SK-N-SH (cell line): ENCODE data around the gene CYP26A1.

ENCODE experiments used
- MXI1 ChIP-seq: IDR thresholded peaks from 2 replicates; pipeline ENCODE4 v1.6.1; 2012; ENCODE audit warnings: mild to moderate bottlenecking, low read depth, low read length, improper control_type of control experiment
- TF ChIP-seq, protein P1 (sequence below): fragments of 200-600 bp; sonication (generic); IDR thresholded peaks from 2 replicates; pipeline ENCODE4 v1.6.1; 2017; ENCODE audit warnings: antibody characterized with exemption, mild to moderate bottlenecking, moderate library complexity
- TF ChIP-seq, protein P2 (sequence below): IDR thresholded peaks from 2 replicates; pipeline ENCODE4 v1.4.0; 2012; ENCODE audit warnings: low read depth

DNA sequence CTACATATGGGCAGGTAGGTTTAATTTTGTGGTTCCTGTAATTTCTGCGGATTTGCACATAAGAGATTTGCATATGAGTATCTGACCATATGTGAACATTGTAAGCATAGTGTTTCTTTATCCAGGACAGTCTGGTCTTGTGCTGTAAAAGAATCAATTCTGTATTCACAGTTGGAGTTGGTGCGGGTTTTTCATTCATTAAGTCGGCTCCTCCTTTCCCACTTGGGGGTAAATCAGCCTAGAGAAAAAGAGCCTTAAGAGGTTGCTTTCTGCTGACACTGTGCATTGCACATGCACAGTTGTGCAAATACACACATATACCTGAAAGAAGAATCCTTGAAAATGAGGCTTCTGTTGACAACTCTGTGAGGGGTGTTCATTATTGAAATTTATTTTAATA is 19.2 kb upstream of the CYP26A1 start:
- TF ChIP-seq, protein P1, sequence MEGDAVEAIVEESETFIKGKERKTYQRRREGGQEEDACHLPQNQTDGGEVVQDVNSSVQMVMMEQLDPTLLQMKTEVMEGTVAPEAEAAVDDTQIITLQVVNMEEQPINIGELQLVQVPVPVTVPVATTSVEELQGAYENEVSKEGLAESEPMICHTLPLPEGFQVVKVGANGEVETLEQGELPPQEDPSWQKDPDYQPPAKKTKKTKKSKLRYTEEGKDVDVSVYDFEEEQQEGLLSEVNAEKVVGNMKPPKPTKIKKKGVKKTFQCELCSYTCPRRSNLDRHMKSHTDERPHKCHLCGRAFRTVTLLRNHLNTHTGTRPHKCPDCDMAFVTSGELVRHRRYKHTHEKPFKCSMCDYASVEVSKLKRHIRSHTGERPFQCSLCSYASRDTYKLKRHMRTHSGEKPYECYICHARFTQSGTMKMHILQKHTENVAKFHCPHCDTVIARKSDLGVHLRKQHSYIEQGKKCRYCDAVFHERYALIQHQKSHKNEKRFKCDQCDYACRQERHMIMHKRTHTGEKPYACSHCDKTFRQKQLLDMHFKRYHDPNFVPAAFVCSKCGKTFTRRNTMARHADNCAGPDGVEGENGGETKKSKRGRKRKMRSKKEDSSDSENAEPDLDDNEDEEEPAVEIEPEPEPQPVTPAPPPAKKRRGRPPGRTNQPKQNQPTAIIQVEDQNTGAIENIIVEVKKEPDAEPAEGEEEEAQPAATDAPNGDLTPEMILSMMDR, result no peak
- no peak for TF ChIP-seq MXI1
- TF ChIP-seq, protein P2, sequence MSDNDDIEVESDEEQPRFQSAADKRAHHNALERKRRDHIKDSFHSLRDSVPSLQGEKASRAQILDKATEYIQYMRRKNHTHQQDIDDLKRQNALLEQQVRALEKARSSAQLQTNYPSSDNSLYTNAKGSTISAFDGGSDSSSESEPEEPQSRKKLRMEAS, result no peak
